WTC11 (cell line): ENCODE results near the gene OR1D5. TPM values are rescaled to one million over a fixed set of nuclear protein-coding genes. Genes with fewer than 3 reads are reported as not detected.

Experiments used
- ATAC-seq: fragments of 200-7000 bp; cut with Tn5 transposase; 2 replicates; pipeline ENCODE4 v1.10.0; 2021; ENCODE audit warnings: mild to moderate bottlenecking, moderate library complexity
- CTCF ChIA-PET: fragments of 300-600 bp; sonication (Branson Sonifier 250); formaldehyde crosslinking; loops from one replicate; lab custom pipeline; 2021; ENCODE audit warnings: antibody characterized with exemption; lab: Charles Lee
- POLR2A ChIA-PET: fragments of 350-600 bp; sonication (Branson Sonifier 250); formaldehyde crosslinking; loops from one replicate; lab custom pipeline; 2021; ENCODE audit warnings: antibody characterized with exemption; lab: Charles Lee
- DNase-seq: peaks from one replicate; pipeline ENCODE4 v3.0.0; 2021; ENCODE audit warnings: low spot score
- H3K27ac Mint-ChIP-seq: 2 replicates; pipeline ENCODE4 v1.8.0; 2021; ENCODE audit warnings: mixed read lengths
- H3K27me3 Mint-ChIP-seq: 2 replicates; pipeline ENCODE4 v1.8.0; 2021; ENCODE audit warnings: low read depth, mild to moderate bottlenecking, moderate library complexity, mixed read lengths
- H3K36me3 Mint-ChIP-seq: 2 replicates; pipeline ENCODE4 v1.8.0; 2021; ENCODE audit warnings: mixed read lengths
- H3K4me1 Mint-ChIP-seq: 2 replicates; pipeline ENCODE4 v1.8.0; 2022; ENCODE audit warnings: mixed read lengths
- H3K4me3 Mint-ChIP-seq: 2 replicates; pipeline ENCODE4 v1.8.0; 2021; ENCODE audit warnings: mild to moderate bottlenecking, moderate library complexity, mixed read lengths
- H3K9me3 Mint-ChIP-seq: 2 replicates; pipeline ENCODE4 v1.8.0; 2021; ENCODE audit warnings: mixed read lengths
- AR ChIP-seq: fragments of 250-450 bp; sonication (Bioruptor Pico); IDR thresholded peaks from 2 replicates; pipeline ENCODE4 v1.9.0; 2021; ENCODE audit warnings: mild to moderate bottlenecking
- CREM ChIP-seq: sonication (generic); formaldehyde crosslinking; IDR thresholded peaks from 2 replicates; pipeline ENCODE4 v1.8.1; 2022; ENCODE audit warnings: mild to moderate bottlenecking, missing genetic modification reagents, moderate library complexity
- ETV6 ChIP-seq: sonication (generic); formaldehyde crosslinking; IDR thresholded peaks from 2 replicates; pipeline ENCODE4 v1.8.1; 2022; ENCODE audit warnings: mild to moderate bottlenecking, missing genetic modification reagents
- GABPB1 ChIP-seq: sonication (generic); formaldehyde crosslinking; IDR thresholded peaks from 2 replicates; pipeline ENCODE4 v1.8.1; 2023; ENCODE audit warnings: mild to moderate bottlenecking, missing genetic modification reagents
- JAZF1 ChIP-seq: fragments of 250-450 bp; sonication (Bioruptor Pico); IDR thresholded peaks from 2 replicates; pipeline ENCODE4 v1.9.0; 2021; ENCODE audit warnings: moderate library complexity, mild to moderate bottlenecking, inconsistent platforms
- NFATC4 ChIP-seq: fragments of 250-450 bp; sonication (Bioruptor Pico); IDR thresholded peaks from 2 replicates; pipeline ENCODE4 v1.9.0; 2021; ENCODE audit warnings: mild to moderate bottlenecking
- NFE2L1 ChIP-seq: sonication (generic); formaldehyde crosslinking; IDR thresholded peaks from 2 replicates; pipeline ENCODE4 v1.8.1; 2023; ENCODE audit warnings: missing genetic modification reagents
- NR1H2 ChIP-seq: sonication (generic); formaldehyde crosslinking; IDR thresholded peaks from 2 replicates; pipeline ENCODE4 v1.9.0; 2021; ENCODE audit warnings: mild to moderate bottlenecking, moderate library complexity, missing genetic modification reagents
- NR2C2 ChIP-seq: sonication (generic); formaldehyde crosslinking; IDR thresholded peaks from 2 replicates; pipeline ENCODE4 v1.8.0; 2022; ENCODE audit warnings: mild to moderate bottlenecking, missing genetic modification reagents
- RELA ChIP-seq: sonication (generic); formaldehyde crosslinking; IDR thresholded peaks from 2 replicates; pipeline ENCODE4 v1.8.1; 2022; ENCODE audit warnings: missing genetic modification reagents, mild to moderate bottlenecking, borderline replicate concordance
- RORB ChIP-seq: fragments of 250-450 bp; sonication (Bioruptor Pico); IDR thresholded peaks from 2 replicates; pipeline ENCODE4 v1.9.0; 2021; ENCODE audit warnings: mild to moderate bottlenecking
- SMAD4 ChIP-seq: sonication (generic); formaldehyde crosslinking; IDR thresholded peaks from 2 replicates; pipeline ENCODE4 v1.8.0; 2022; ENCODE audit warnings: mild to moderate bottlenecking, missing genetic modification reagents
- ZBTB43 ChIP-seq: sonication (generic); formaldehyde crosslinking; IDR thresholded peaks from 2 replicates; pipeline ENCODE4 v1.8.1; 2023; ENCODE audit warnings: mild to moderate bottlenecking, missing genetic modification reagents
- ZNF232 ChIP-seq: sonication (generic); formaldehyde crosslinking; IDR thresholded peaks from 2 replicates; pipeline ENCODE4 v1.8.0; 2022; ENCODE audit warnings: mild to moderate bottlenecking, missing genetic modification reagents
- ZNF671 ChIP-seq: fragments of 250-450 bp; sonication (Bioruptor Pico); IDR thresholded peaks from 2 replicates; pipeline ENCODE4 v1.8.0; 2021; ENCODE audit warnings: mild to moderate bottlenecking
- total RNA-seq: library from RNA; stranded (reverse); gene quantifications from 3 replicates; pipeline ENCODE4 v1.2.3, GENCODE V29; 2021
- TF ChIP-seq, protein P1 (sequence below): fragments of 250-450 bp; sonication (Bioruptor Pico); IDR thresholded peaks from 2 replicates; pipeline ENCODE4 v1.9.0; 2021; ENCODE audit warnings: moderate library complexity, mild to moderate bottlenecking, inconsistent platforms, borderline replicate concordance
- TF ChIP-seq, protein P2 (sequence below): sonication (generic); formaldehyde crosslinking; IDR thresholded peaks from 2 replicates; pipeline ENCODE4 v1.8.1; 2023; ENCODE audit warnings: mild to moderate bottlenecking, missing genetic modification reagents, borderline replicate concordance

OR1D5 gene
- total RNA-seq, 1 experiment from 2014 or later: not detected

DNA sequence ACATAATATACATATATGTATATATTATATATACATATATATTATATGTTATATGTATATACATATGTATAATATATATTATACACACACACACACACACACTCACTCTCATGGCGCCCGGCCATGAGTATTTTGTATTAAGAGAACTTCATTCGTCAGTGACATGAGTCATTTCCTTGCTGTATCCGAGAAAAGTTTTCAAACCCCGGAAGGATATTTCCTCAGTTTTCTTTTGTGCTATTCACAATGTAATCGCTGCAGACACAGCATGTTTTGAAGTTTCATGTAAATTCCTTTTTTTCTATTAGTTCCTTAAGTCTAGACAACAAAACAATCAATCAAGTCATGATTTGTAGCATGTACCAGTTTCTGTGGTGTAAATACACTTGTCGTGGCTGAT lies 33.3 kb downstream of the OR1D5 start:
- ATAC-seq (no peak), DNase-seq (no peak)
- no peak overlapping the region for H3K4me3 Mint-ChIP-seq
- ChIA-PET POLR2A (no interaction called here), CTCF (interaction anchor here (3.2 kb wide), 1 partner anchor 17 kb away, joined by 10 read pairs; no protein-coding TSS in a partner anchor)
- H3K9me3 Mint-ChIP-seq: no peaks in the 10 kb centered on the region
- H3K4me1 Mint-ChIP-seq: no peaks in the 10 kb centered on the region
- no peak for TF ChIP-seq ZNF671 (CRISPR knock-in tag)
- no peak for TF ChIP-seq RORB (CRISPR knock-in tag)
- TF ChIP-seq RELA (CRISPR knock-in tag): no peak
- no peak for TF ChIP-seq ETV6 (CRISPR knock-in tag)
- TF ChIP-seq CREM (CRISPR knock-in tag): no peak
- TF ChIP-seq JAZF1 (CRISPR knock-in tag): no peak
- no peak for TF ChIP-seq NFATC4 (CRISPR knock-in tag)
- TF ChIP-seq, protein P1, sequence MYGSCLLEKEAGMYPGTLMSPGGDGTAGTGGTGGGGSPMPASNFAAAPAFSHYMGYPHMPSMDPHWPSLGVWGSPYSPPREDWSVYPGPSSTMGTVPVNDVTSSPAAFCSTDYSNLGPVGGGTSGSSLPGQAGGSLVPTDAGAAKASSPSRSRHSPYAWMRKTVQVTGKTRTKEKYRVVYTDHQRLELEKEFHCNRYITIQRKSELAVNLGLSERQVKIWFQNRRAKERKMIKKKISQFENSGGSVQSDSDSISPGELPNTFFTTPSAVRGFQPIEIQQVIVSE (CRISPR knock-in tag): no peak
- TF ChIP-seq, all 79 proteins: peak for 0
- peaks cover 30% of the 10 kb centered on the region for H3K36me3 Mint-ChIP-seq
- no peak overlapping the region for H3K27ac Mint-ChIP-seq
- no peaks in the 10 kb centered on the region for H3K27me3 Mint-ChIP-seq

DNA sequence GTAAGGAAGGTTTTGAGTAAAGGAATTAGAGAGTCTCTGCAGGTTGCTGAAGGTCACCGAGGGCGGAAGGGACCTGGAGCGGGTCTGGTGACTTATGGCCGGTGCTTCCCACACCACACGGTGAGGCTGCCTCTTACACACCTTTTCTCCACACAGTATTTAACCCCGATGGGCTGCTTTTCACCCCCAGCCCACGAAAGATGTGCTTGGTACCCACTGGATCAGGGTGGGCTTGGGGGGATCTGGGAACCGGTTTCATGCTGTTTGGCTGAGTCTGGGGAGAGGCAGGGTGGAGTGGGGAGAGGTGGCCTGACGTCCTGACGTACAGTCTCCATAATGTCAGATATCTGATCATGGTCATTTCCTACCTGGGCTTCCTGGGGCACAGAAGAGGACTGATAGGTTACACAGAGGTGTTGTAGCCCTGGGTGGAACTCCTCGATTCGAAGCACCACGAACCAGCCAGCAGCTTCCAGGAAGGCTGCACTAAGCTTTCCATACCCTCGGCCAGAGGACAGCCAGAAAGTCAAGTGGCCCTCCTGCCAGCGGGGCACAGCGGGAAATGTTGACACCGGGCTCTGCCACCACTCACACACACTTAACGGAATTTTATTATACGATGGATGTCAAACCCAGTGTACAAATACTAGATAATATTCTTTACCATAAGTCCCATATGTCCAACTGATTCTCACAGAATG lies 34.0 kb downstream of the OR1D5 start:
- Mint-ChIP-seq H3K4me1 (no peaks in the 10 kb centered on the region), H3K27me3 (no peaks in the 10 kb centered on the region), H3K27ac (no peak overlapping the region), H3K4me3 (no peak overlapping the region), H3K9me3 (no peaks in the 10 kb centered on the region), H3K36me3 (peaks cover 32% of the 10 kb centered on the region)
- POLR2A ChIA-PET: no interaction called here
- TF ChIP-seq SMAD4 (CRISPR knock-in tag) (no peak), ZNF232 (CRISPR knock-in tag) (no peak)
- TF ChIP-seq, protein P2, sequence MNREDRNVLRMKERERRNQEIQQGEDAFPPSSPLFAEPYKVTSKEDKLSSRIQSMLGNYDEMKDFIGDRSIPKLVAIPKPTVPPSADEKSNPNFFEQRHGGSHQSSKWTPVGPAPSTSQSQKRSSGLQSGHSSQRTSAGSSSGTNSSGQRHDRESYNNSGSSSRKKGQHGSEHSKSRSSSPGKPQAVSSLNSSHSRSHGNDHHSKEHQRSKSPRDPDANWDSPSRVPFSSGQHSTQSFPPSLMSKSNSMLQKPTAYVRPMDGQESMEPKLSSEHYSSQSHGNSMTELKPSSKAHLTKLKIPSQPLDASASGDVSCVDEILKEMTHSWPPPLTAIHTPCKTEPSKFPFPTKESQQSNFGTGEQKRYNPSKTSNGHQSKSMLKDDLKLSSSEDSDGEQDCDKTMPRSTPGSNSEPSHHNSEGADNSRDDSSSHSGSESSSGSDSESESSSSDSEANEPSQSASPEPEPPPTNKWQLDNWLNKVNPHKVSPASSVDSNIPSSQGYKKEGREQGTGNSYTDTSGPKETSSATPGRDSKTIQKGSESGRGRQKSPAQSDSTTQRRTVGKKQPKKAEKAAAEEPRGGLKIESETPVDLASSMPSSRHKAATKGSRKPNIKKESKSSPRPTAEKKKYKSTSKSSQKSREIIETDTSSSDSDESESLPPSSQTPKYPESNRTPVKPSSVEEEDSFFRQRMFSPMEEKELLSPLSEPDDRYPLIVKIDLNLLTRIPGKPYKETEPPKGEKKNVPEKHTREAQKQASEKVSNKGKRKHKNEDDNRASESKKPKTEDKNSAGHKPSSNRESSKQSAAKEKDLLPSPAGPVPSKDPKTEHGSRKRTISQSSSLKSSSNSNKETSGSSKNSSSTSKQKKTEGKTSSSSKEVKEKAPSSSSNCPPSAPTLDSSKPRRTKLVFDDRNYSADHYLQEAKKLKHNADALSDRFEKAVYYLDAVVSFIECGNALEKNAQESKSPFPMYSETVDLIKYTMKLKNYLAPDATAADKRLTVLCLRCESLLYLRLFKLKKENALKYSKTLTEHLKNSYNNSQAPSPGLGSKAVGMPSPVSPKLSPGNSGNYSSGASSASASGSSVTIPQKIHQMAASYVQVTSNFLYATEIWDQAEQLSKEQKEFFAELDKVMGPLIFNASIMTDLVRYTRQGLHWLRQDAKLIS (CRISPR knock-in tag): no peak
- CTCF ChIA-PET: no interaction called here
- ATAC-seq (no peak), DNase-seq (no peak)

GRCh38 chr17:3027786-3028532 lies 35.4 kb downstream of the OR1D5 start:
- ChIA-PET CTCF (interaction anchor here (1.3 kb wide), 1 partner anchor 15 kb away, joined by 6 read pairs; no protein-coding TSS in a partner anchor), POLR2A (no interaction called here)
- no peak for DNase-seq
- ATAC-seq: no peak
- H3K36me3 Mint-ChIP-seq: peaks cover 44% of the 10 kb centered on the region
- no peak overlapping the region for H3K27ac Mint-ChIP-seq
- H3K4me3 Mint-ChIP-seq: no peak overlapping the region
- peaks cover 10% of the 10 kb centered on the region for H3K9me3 Mint-ChIP-seq
- no peaks in the 10 kb centered on the region; the same call in 1 of the 2 replicates for H3K27me3 Mint-ChIP-seq
- no peak for TF ChIP-seq ZBTB43 (CRISPR knock-in tag)
- no peak for TF ChIP-seq NR1H2
- TF ChIP-seq NR2C2 (CRISPR knock-in tag): no peak
- TF ChIP-seq AR (CRISPR knock-in tag): no peak
- TF ChIP-seq GABPB1 (CRISPR knock-in tag): no peak
- no peak for TF ChIP-seq NFE2L1 (CRISPR knock-in tag)
- no peaks in the 10 kb centered on the region for H3K4me1 Mint-ChIP-seq
